Trophoblast cell (in vitro differentiated cells and primary cell): Measurements from ENCODE around the gene LPCAT1.

Experiments used
- DNase-seq, 2 donors: peaks; one replicate each; pipeline ENCODE4 v3.0.0-alpha.2; 2016
- H2AFZ ChIP-seq: 2 replicates; pipeline ENCODE4 v1.6.1; 2013; ENCODE audit warnings: low read length, moderate library complexity, mild to moderate bottlenecking; ENCODE audit not compliant: insufficient read depth, poor library complexity
- H2AK5ac ChIP-seq: 2 replicates; pipeline ENCODE4 v1.6.1; 2013; ENCODE audit warnings: mild to moderate bottlenecking, low read length
- H2BK120ac ChIP-seq: 2 replicates; pipeline ENCODE4 v1.6.1; 2013; ENCODE audit warnings: low read length, mild to moderate bottlenecking, moderate library complexity; ENCODE audit not compliant: insufficient read depth, poor library complexity
- H2BK12ac ChIP-seq: 2 replicates; pipeline ENCODE4 v1.6.1; 2013; ENCODE audit warnings: mild to moderate bottlenecking, low read length, moderate library complexity
- H2BK5ac ChIP-seq: 2 replicates; pipeline ENCODE4 v1.6.1; 2013; ENCODE audit warnings: low read length, low read depth, moderate library complexity, mild to moderate bottlenecking; ENCODE audit not compliant: poor library complexity
- H3K14ac ChIP-seq: 2 replicates; pipeline ENCODE4 v1.6.1; 2013; ENCODE audit warnings: mild to moderate bottlenecking, low read length
- H3K18ac ChIP-seq: 2 replicates; pipeline ENCODE4 v1.6.1; 2013; ENCODE audit warnings: mild to moderate bottlenecking, low read length
- H3K23ac ChIP-seq: 2 replicates; pipeline ENCODE4 v1.6.1; 2013; ENCODE audit warnings: low read length
- H3K27ac ChIP-seq: 2 replicates; pipeline ENCODE4 v1.5.1; 2013; ENCODE audit warnings: low read depth, mild to moderate bottlenecking, inconsistent platforms, low read length, moderate library complexity
- H3K27me3 ChIP-seq: 2 replicates; pipeline ENCODE4 v1.6.1; 2013; ENCODE audit warnings: inconsistent platforms, mild to moderate bottlenecking, low read length, moderate library complexity; ENCODE audit not compliant: insufficient read depth
- H3K36me3 ChIP-seq, 2 experiments: 1 replicate in 1 of 2; 2 replicates in 1 of 2; pipeline ENCODE4 v1.6.1; 2013; ENCODE audit warnings: low read length in 2 of 2, mild to moderate bottlenecking in 2 of 2, moderate library complexity in 1 of 2; ENCODE audit not compliant: insufficient read depth in 2 of 2, control insufficient read depth in 1 of 2
- H3K4ac ChIP-seq: 2 replicates; pipeline ENCODE4 v1.6.1; 2013; ENCODE audit warnings: low read depth, mild to moderate bottlenecking, low read length, moderate library complexity
- H3K4me1 ChIP-seq, 2 experiments: 1 replicate in 1 of 2; 2 replicates in 1 of 2; pipeline ENCODE4 v1.6.1; 2013; ENCODE audit warnings: low read length in 2 of 2, mild to moderate bottlenecking in 2 of 2, moderate library complexity in 1 of 2; ENCODE audit not compliant: insufficient read depth in 2 of 2, control insufficient read depth in 1 of 2
- H3K4me2 ChIP-seq: 2 replicates; pipeline ENCODE4 v1.6.1; 2013; ENCODE audit warnings: inconsistent platforms, mild to moderate bottlenecking, low read length, moderate library complexity
- H3K4me3 ChIP-seq: 2 replicates; pipeline ENCODE4 v1.5.1; 2013; ENCODE audit warnings: mild to moderate bottlenecking, low read depth, low read length, inconsistent platforms
- H3K79me1 ChIP-seq: one replicate; pipeline ENCODE4 v1.6.1; 2013; ENCODE audit warnings: low read length
- H3K79me2 ChIP-seq: 2 replicates; pipeline ENCODE4 v1.6.1; 2013; ENCODE audit warnings: low read length, mild to moderate bottlenecking; ENCODE audit not compliant: control insufficient read depth, insufficient read depth, poor library complexity
- H3K9ac ChIP-seq: 2 replicates; pipeline ENCODE4 v1.6.1; 2013; ENCODE audit warnings: mild to moderate bottlenecking, low read length
- H3K9me3 ChIP-seq: 2 replicates; pipeline ENCODE4 v1.6.1; 2013; ENCODE audit warnings: low read depth, mild to moderate bottlenecking, control low read depth, inconsistent platforms, low read length; ENCODE audit not compliant: insufficient read depth
- H4K12ac ChIP-seq: 2 replicates; pipeline ENCODE4 v1.6.1; 2013; ENCODE audit warnings: low read depth, mild to moderate bottlenecking, low read length, moderate library complexity
- H4K8ac ChIP-seq: 2 replicates; pipeline ENCODE4 v1.6.1; 2013; ENCODE audit warnings: low read depth, mild to moderate bottlenecking, low read length, moderate library complexity
- H4K91ac ChIP-seq: one replicate; pipeline ENCODE4 v1.6.1; 2013; ENCODE audit warnings: low read depth, mild to moderate bottlenecking, low read length, moderate library complexity
- WGBS: extraction: QIAGEN DNeasy Blood & Tissue Kit; methylation state at CpG from one replicate; pipeline ENCODE4 v1.1.7; 2013; ENCODE audit warnings: missing lambda C conversion rate; ENCODE audit not compliant: insufficient read length, insufficient coverage; ENCODE audit errors: extremely low coverage; 5-methylcytosine and 5-hydroxymethylcytosine counted together

The LPCAT1 gene

DNA sequence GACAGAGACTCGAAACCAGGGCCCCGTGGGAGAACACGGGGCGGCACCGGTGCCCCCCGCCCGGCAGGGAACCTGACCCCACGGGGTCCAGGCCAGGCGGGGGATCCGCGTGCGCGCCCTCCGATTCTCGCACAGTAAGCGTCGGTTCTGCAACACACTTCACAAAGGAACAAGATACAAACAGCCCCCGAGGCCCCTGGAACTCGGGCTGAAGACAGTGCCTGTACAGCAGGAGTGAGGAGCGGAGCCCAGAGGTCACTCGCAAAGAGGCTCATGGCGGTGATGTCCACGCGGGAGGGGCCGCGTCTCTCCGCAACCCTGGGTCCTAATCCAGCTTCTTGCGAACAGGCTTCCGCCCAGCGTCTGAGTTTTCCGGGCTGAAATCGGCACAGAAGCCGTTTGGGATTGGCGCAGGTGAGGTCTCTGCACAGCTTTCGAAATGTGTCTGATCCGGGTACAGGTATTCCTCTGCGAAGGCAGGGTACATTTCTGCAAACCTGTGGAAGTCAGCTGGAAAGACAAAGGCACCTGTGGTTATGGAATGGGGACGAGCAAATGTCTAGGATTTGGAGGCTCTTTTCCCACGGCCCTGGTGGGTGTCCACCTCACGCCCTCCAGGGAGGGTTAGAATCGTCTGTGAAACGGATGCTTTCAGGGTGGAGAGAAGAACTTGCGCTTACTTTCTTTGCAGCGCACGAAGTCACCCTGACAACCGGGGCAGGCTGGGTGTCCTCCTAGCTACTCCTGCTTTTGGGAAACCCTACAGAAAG, 60.2 kb downstream of the LPCAT1 start:
- Histone ChIP-seq H2BK5ac (no peak overlapping the region), H4K91ac (no peak overlapping the region), H4K12ac (no peak overlapping the region), H3K23ac (no peak overlapping the region), H2BK120ac (no peak overlapping the region), H3K27ac (no peak overlapping the region), H3K27me3 (no peaks in the 10 kb centered on the region), H4K8ac (no peak overlapping the region), H3K36me3 (peaks cover 81 to 92% of the 10 kb centered on the region in 2 experiments), H2AFZ (no peak overlapping the region), H3K9me3 (peaks cover 24% of the 10 kb centered on the region), H3K4ac (no peak overlapping the region), H3K14ac (no peak overlapping the region), H3K18ac (no peak overlapping the region), H3K4me3 (no peak overlapping the region), H3K4me2 (no peak overlapping the region), H3K79me2 (no peaks in the 10 kb centered on the region), H3K9ac (no peak overlapping the region), H3K79me1 (no peaks in the 10 kb centered on the region), H2AK5ac (no peak overlapping the region), H2BK12ac (no peak overlapping the region), H3K4me1 (no peaks in the 10 kb centered on the region)
- WGBS = no CpG with 5 or more reads among the region's 46 CpGs
- DNase-seq = no peak

- Histone ChIP-seq H3K14ac (no peak overlapping the region), H2BK120ac (no peak overlapping the region), H4K12ac (no peak overlapping the region), H3K23ac (no peak overlapping the region), H3K36me3 (peaks cover 78 to 91% of the 10 kb centered on the region in 2 experiments), H3K18ac (no peak overlapping the region), H3K79me2 (no peaks in the 10 kb centered on the region), H4K91ac (no peak overlapping the region), H4K8ac (no peak overlapping the region), H2BK5ac (no peak overlapping the region), H2AFZ (no peak overlapping the region), H2AK5ac (no peak overlapping the region), H3K27me3 (no peaks in the 10 kb centered on the region), H3K4me1 (no peaks in the 10 kb centered on the region), H3K79me1 (no peaks in the 10 kb centered on the region), H3K4me2 (no peak overlapping the region), H3K9me3 (peaks cover 32% of the 10 kb centered on the region), H3K4me3 (no peak overlapping the region), H3K4ac (no peak overlapping the region), H2BK12ac (no peak overlapping the region), H3K9ac (no peak overlapping the region), H3K27ac (no peak overlapping the region)
- DNase-seq = peak; percentile 44 to 49
- WGBS = no CpG with 5 or more reads among the region's 20 CpGs
These were observed 61.4 kb downstream of the LPCAT1 start for GRCh38 chr5:1462358-1462757.

GRCh38 chr5:1461396-1461795, 62.4 kb downstream of the LPCAT1 start:
- Histone ChIP-seq H3K27ac (no peak overlapping the region), H4K12ac (no peak overlapping the region), H3K9ac (no peak overlapping the region), H3K23ac (no peak overlapping the region), H3K9me3 (peaks cover 33% of the 10 kb centered on the region), H2AK5ac (no peak overlapping the region), H3K14ac (no peak overlapping the region), H3K4me2 (no peak overlapping the region), H2AFZ (no peak overlapping the region), H3K18ac (no peak overlapping the region), H4K8ac (no peak overlapping the region), H2BK5ac (no peak overlapping the region), H3K79me1 (no peaks in the 10 kb centered on the region), H3K36me3 (peaks cover 68 to 84% of the 10 kb centered on the region in 2 experiments), H3K4me1 (no peaks in the 10 kb centered on the region), H4K91ac (no peak overlapping the region), H2BK12ac (no peak overlapping the region), H3K4me3 (no peak overlapping the region), H3K27me3 (no peaks in the 10 kb centered on the region), H3K4ac (no peak overlapping the region), H2BK120ac (no peak overlapping the region), H3K79me2 (no peaks in the 10 kb centered on the region)
- no peak for DNase-seq
- no CpG with 5 or more reads among the region's 10 CpGs for WGBS

DNA sequence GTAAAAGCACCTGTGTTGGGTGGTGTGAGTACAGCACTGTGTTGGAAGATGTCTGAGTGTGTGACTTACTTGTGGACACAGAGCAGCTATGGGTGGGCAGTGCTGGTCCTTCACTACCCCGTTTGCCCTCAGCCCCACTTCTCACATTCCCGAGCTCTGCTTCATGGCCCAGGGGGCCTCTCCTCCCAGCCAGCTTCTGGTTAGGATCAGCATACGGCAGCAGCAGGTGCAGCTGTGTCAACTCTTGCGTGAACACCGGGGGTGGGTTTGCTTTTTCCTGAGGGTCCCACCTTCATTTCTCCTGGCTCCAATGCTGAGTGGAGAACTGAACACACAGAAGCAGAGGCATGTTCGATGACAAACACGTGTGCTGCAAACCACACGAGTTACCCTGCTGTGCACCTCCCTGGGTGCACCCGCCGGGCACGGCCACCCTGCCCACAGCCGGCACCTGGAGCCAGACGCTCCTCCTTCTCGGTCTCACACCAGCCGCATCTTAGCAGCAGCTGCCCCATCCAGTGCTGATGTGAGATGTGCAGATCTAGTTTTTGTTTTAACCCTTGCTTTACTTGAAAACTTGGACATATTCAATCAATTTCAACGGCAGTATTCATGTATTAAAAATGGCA, 63.6 kb downstream of the LPCAT1 start:
- DNase-seq = no peak
- Histone ChIP-seq H3K14ac (no peak overlapping the region), H3K79me2 (no peaks in the 10 kb centered on the region), H3K9ac (no peak overlapping the region), H3K4ac (no peak overlapping the region), H2BK120ac (no peak overlapping the region), H4K12ac (no peak overlapping the region), H2BK12ac (no peak overlapping the region), H3K23ac (no peak overlapping the region), H3K27me3 (no peaks in the 10 kb centered on the region), H4K91ac (no peak overlapping the region), H4K8ac (no peak overlapping the region), H2AFZ (no peak overlapping the region), H3K4me2 (no peak overlapping the region), H3K27ac (no peak overlapping the region), H3K18ac (no peak overlapping the region), H2AK5ac (no peak overlapping the region), H2BK5ac (no peak overlapping the region), H3K36me3 (peaks cover 57 to 72% of the 10 kb centered on the region in 2 experiments), H3K79me1 (no peaks in the 10 kb centered on the region), H3K4me3 (no peak overlapping the region), H3K9me3 (peaks cover 26% of the 10 kb centered on the region), H3K4me1 (no peaks in the 10 kb centered on the region)
- no CpG with 5 or more reads among the region's 16 CpGs for WGBS
